Thoracic aorta (tissue), 2 donors: ENCODE results near the gene NTNG2. TPM values are rescaled to one million over a fixed set of nuclear protein-coding genes. Genes with fewer than 3 reads are reported as not detected.

Experiments
- ATAC-seq: fragments of 150-250 bp; one replicate; pipeline ENCODE4 v1.8.0; 2017; ENCODE audit warnings: low read depth; ENCODE audit not compliant: insufficient number of reproducible peaks, low FRiP score
- DNase-seq: peaks from one replicate; pipeline ENCODE4 v3.0.0-alpha.2; 2020; ENCODE audit warnings: low spot score
- H3K27ac ChIP-seq, 2 donors: fragments of 200-600 bp; sonication (generic); 1 replicate in 1 of 2; 2 replicates in 1 of 2; pipeline ENCODE4 v1.5.1; 2016; ENCODE audit warnings: mild to moderate bottlenecking in 2 of 2, moderate library complexity in 2 of 2
- H3K27me3 ChIP-seq: fragments of 200-600 bp; sonication (generic); replicated peaks from 2 replicates; pipeline ENCODE4 v1.6.0; 2016; ENCODE audit warnings: mild to moderate bottlenecking; ENCODE audit not compliant: insufficient read depth
- H3K36me3 ChIP-seq: fragments of 200-600 bp; sonication (generic); one replicate; pipeline ENCODE4 v1.5.1; 2016
- H3K4me1 ChIP-seq, 2 donors: fragments of 200-600 bp; sonication (generic); 1 replicate in 1 of 2; 2 replicates in 1 of 2; pipeline versions ENCODE4 v1.5.1 to v1.6.0; 2016; ENCODE audit warnings: low read depth in 2 of 2, mild to moderate bottlenecking in 1 of 2; ENCODE audit not compliant: control insufficient read depth in 1 of 2
- H3K4me3 ChIP-seq: fragments of 200-600 bp; sonication (generic); 2 replicates; pipeline ENCODE4 v1.5.1; 2016; ENCODE audit warnings: mild to moderate bottlenecking
- H3K9me3 ChIP-seq: fragments of 200-600 bp; sonication (generic); 2 replicates; pipeline ENCODE4 v1.5.1; 2016
- total RNA-seq, 2 donors: library from RNA; depleted of rRNA; stranded (reverse); fragments of >200 nt; gene quantifications; one replicate each; pipeline versions ENCODE4 v1.1.0 to v1.2.3, GENCODE V29; 2016
- TF ChIP-seq, protein P1 (sequence below): fragments of 200-600 bp; sonication (generic); IDR thresholded peaks from one replicate; pipeline ENCODE4 v1.5.1; 2019; ENCODE audit warnings: antibody characterized with exemption

Gene NTNG2
- total RNA-seq, 2 donors from 2014 or later: 1.2 to 2.0 TPM

GRCh38 chr9:132181796-132182313, 20.0 kb downstream of the NTNG2 start:
- H3K27me3 ChIP-seq: no peaks in the 10 kb centered on the region
- H3K4me1 ChIP-seq: no peaks in the 10 kb centered on the region
- DNase-seq: no peak
- no peaks in the 10 kb centered on the region for H3K9me3 ChIP-seq
- no peak overlapping the region for H3K27ac ChIP-seq
- H3K4me3 ChIP-seq: no peak overlapping the region
- H3K36me3 ChIP-seq: no peaks in the 10 kb centered on the region
- TF ChIP-seq, protein P1, sequence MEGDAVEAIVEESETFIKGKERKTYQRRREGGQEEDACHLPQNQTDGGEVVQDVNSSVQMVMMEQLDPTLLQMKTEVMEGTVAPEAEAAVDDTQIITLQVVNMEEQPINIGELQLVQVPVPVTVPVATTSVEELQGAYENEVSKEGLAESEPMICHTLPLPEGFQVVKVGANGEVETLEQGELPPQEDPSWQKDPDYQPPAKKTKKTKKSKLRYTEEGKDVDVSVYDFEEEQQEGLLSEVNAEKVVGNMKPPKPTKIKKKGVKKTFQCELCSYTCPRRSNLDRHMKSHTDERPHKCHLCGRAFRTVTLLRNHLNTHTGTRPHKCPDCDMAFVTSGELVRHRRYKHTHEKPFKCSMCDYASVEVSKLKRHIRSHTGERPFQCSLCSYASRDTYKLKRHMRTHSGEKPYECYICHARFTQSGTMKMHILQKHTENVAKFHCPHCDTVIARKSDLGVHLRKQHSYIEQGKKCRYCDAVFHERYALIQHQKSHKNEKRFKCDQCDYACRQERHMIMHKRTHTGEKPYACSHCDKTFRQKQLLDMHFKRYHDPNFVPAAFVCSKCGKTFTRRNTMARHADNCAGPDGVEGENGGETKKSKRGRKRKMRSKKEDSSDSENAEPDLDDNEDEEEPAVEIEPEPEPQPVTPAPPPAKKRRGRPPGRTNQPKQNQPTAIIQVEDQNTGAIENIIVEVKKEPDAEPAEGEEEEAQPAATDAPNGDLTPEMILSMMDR: no peak
- ATAC-seq: no peak

GRCh38 chr9:132182314-132183091, 20.6 kb downstream of the NTNG2 start:
- H3K36me3 ChIP-seq: no peaks in the 10 kb centered on the region
- no peak overlapping the region for H3K27ac ChIP-seq
- no peaks in the 10 kb centered on the region for H3K4me1 ChIP-seq
- no peak overlapping the region for H3K4me3 ChIP-seq
- no peaks in the 10 kb centered on the region for H3K27me3 ChIP-seq
- no peaks in the 10 kb centered on the region for H3K9me3 ChIP-seq
- TF ChIP-seq, protein P1: no peak
- ATAC-seq (no peak), DNase-seq (no peak)

DNA sequence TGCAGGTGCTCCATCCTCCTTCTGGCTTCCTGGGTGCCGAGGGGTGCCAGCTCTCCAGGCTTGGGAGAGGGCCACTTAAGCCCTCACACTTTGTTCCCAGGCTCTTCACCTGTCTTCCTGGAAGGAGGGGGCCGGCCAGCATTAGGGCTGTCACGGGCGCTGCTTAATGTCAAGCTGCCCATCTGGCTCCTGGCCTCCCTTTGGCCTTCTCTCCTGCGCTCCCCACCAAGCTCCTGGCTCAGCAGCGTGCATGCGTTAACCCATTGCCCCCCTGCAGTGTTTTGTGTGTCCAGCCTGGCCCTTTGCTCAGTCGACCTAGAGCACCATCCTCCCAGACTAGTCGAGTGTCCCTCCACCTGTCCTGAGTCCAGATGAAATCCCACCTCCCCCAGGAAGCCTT, 21.3 kb downstream of the NTNG2 start:
- Histone ChIP-seq H3K27me3 (peaks cover 3% of the 10 kb centered on the region), H3K4me1 (no peaks in the 10 kb centered on the region), H3K4me3 (no peak overlapping the region), H3K36me3 (no peaks in the 10 kb centered on the region), H3K9me3 (no peaks in the 10 kb centered on the region), H3K27ac (no peak overlapping the region)
- TF ChIP-seq, protein P1: no peak
- ATAC-seq: no peak
- DNase-seq: no peak

- no peak for DNase-seq
- Histone ChIP-seq H3K9me3 (no peaks in the 10 kb centered on the region), H3K36me3 (no peaks in the 10 kb centered on the region), H3K4me1 (no peaks in the 10 kb centered on the region), H3K27me3 (peaks cover 9% of the 10 kb centered on the region), H3K4me3 (no peak overlapping the region), H3K27ac (no peak overlapping the region)
- no peak for ATAC-seq
- TF ChIP-seq, protein P1: no peak
Observed at GRCh38 chr9:132183715-132184114, 21.9 kb downstream of the NTNG2 start.

DNA sequence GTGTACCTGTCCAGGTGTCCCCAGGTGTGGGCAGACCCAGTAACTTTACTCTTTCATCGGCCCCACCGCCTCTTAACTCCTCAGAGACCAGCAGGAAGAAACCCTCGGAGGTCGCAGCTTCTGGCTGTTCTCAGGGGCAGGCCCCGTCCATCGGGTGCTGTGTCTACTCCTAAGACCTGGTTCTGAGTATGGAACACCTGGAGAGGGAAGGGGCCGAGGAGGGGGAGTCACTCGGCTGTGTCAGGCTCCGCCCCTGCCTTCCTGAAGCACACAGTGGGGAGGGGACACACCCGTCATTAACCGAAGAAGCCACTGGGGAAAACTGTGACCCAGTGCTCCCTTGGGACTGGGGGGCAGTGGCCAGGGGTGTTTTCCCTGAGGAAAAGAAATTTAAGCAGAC, 22.3 kb downstream of the NTNG2 start:
- ATAC-seq (no peak), DNase-seq (no peak)
- Histone ChIP-seq H3K27me3 (peaks cover 9% of the 10 kb centered on the region), H3K9me3 (no peaks in the 10 kb centered on the region), H3K27ac (no peak overlapping the region), H3K36me3 (no peaks in the 10 kb centered on the region), H3K4me1 (no peaks in the 10 kb centered on the region), H3K4me3 (no peak overlapping the region)
- TF ChIP-seq, protein P1: no peak
